HG02973 (cell line): ENCODE measurements around the gene CEP63.
"Not testable (repeated sequence)": the region's sequence is repeated elsewhere in the genome, so short reads cannot be mapped to it uniquely, and the experiment has no call there.

ENCODE experiments used
- ATAC-seq: cut with Tn5 transposase; IDR thresholded peaks from one replicate; pipeline ENCODE4 v1.9.1; 2021; ENCODE audit warnings: moderate library complexity; ENCODE audit not compliant: unreplicated experiment

Gene CEP63

GRCh38 chr3:134505485-134505884, 19.6 kb downstream of the CEP63 start:
- no peak for ATAC-seq

GRCh38 chr3:134511500-134511899, 25.6 kb downstream of the CEP63 start:
- ATAC-seq = no peak

- ATAC-seq = no peak
Measured at GRCh38 chr3:134516905-134517304, 31.0 kb downstream of the CEP63 start.

GRCh38 chr3:134517791-134518190, 31.9 kb downstream of the CEP63 start:
- no peak for ATAC-seq

GRCh38 chr3:134522541-134522940, 36.7 kb downstream of the CEP63 start:
- ATAC-seq = no peak

- no peak for ATAC-seq
Measured at GRCh38 chr3:134525293-134525692, 39.4 kb downstream of the CEP63 start.

GRCh38 chr3:134526319-134526718, 40.5 kb downstream of the CEP63 start:
- ATAC-seq = no peak

GRCh38 chr3:134527037-134527436, 41.2 kb downstream of the CEP63 start:
- ATAC-seq = no peak

GRCh38 chr3:134527538-134528186, 41.8 kb downstream of the CEP63 start:
- no peak for ATAC-seq

- no peak for ATAC-seq
Measured at GRCh38 chr3:134533493-134533892, 47.6 kb downstream of the CEP63 start.

- no peak for ATAC-seq
Measured at GRCh38 chr3:134535186-134535970, 49.5 kb downstream of the CEP63 start.

GRCh38 chr3:134536781-134537180, 50.9 kb downstream of the CEP63 start:
- ATAC-seq = no peak

- ATAC-seq = no peak
Measured at GRCh38 chr3:134542287-134542958, 56.6 kb downstream of the CEP63 start.

GRCh38 chr3:134543113-134543512, 57.3 kb downstream of the CEP63 start:
- ATAC-seq = no peak

- ATAC-seq = no peak
Measured at GRCh38 chr3:134544316-134544715, 58.5 kb downstream of the CEP63 start.

GRCh38 chr3:134544783-134545182, 58.9 kb downstream of the CEP63 start:
- not testable (repeated sequence) for ATAC-seq

GRCh38 chr3:134545818-134546217, 60.0 kb downstream of the CEP63 start:
- no peak for ATAC-seq

- ATAC-seq = no peak
Measured at GRCh38 chr3:134552784-134553183, 66.9 kb downstream of the CEP63 start.

GRCh38 chr3:134559591-134559990, 73.7 kb downstream of the CEP63 start:
- ATAC-seq = no peak

- no peak for ATAC-seq
Measured at GRCh38 chr3:134562055-134562454, 76.2 kb downstream of the CEP63 start.

- no peak for ATAC-seq
Measured at GRCh38 chr3:134563601-134564000, 77.7 kb downstream of the CEP63 start.

GRCh38 chr3:134564991-134565390, 79.1 kb downstream of the CEP63 start:
- ATAC-seq = no peak
